Activated CD4-positive, alpha-beta T cell treated with anti-CD3 and anti-CD28 coated beads, Interleukin-2, amount 10 ng/mL, durations not matched to agents 7 days and 5 days (primary cell): Measurements from ENCODE around the gene NRCAM. TPM values are rescaled to one million over a fixed set of nuclear protein-coding genes. Genes with fewer than 3 reads are reported as not detected.
A peak's percentile ranks its signal among the peaks of the same experiment; 100 is the strongest.

Experiments used
- CTCF ChIA-PET: fragments of 350-600 bp; sonication (Branson Sonifier 250); formaldehyde crosslinking; loops from one replicate; lab custom pipeline; 2021; ENCODE audit warnings: antibody characterized with exemption; lab: Charles Lee
- POLR2A ChIA-PET: fragments of 350-600 bp; sonication (Branson Sonifier 250); formaldehyde crosslinking; loops from one replicate; lab custom pipeline; 2021; ENCODE audit warnings: antibody characterized with exemption; lab: Charles Lee
- DNase-seq: peaks from one replicate; pipeline ENCODE4 v3.0.0-alpha.2; 2020
- H3K27ac Mint-ChIP-seq: one replicate; pipeline ENCODE4 v1.8.0; 2021; ENCODE audit warnings: mild to moderate bottlenecking, moderate library complexity, mixed read lengths
- H3K27me3 Mint-ChIP-seq: one replicate; pipeline ENCODE4 v1.8.0; 2021; ENCODE audit warnings: mixed read lengths
- H3K36me3 Mint-ChIP-seq: one replicate; pipeline ENCODE4 v1.8.0; 2021; ENCODE audit warnings: low read depth, mixed read lengths
- H3K4me1 Mint-ChIP-seq: one replicate; pipeline ENCODE4 v1.8.0; 2021; ENCODE audit warnings: mixed read lengths
- H3K4me3 Mint-ChIP-seq: one replicate; pipeline ENCODE4 v1.8.0; 2021; ENCODE audit warnings: mild to moderate bottlenecking, moderate library complexity, mixed read lengths
- H3K9me3 Mint-ChIP-seq: one replicate; pipeline ENCODE4 v1.8.0; 2021; ENCODE audit warnings: mixed read lengths
- total RNA-seq, 2 experiments: library from RNA; stranded (reverse); gene quantifications; one replicate each; pipeline ENCODE4 v1.2.3, GENCODE V29; 2021

The NRCAM gene
- total RNA-seq, 2 experiments from 2014 or later = 0.12 to 0.46 TPM

- Mint-ChIP-seq H3K36me3 (no peaks in the 10 kb centered on the region), H3K27me3 (peaks cover 10% of the 10 kb centered on the region), H3K4me1 (no peaks in the 10 kb centered on the region), H3K4me3 (no peak overlapping the region), H3K27ac (no peak overlapping the region), H3K9me3 (no peaks in the 10 kb centered on the region)
- POLR2A ChIA-PET = no interaction called here
- DNase-seq = no peak
- CTCF ChIA-PET = no interaction called here
These were observed 291.9 kb downstream of the NRCAM start for GRCh38 chr7:108164342-108164741.

- ChIA-PET POLR2A (no interaction called here), CTCF (no interaction called here)
- no peak for DNase-seq
- Mint-ChIP-seq H3K27ac (no peak overlapping the region), H3K9me3 (no peaks in the 10 kb centered on the region), H3K4me1 (no peaks in the 10 kb centered on the region), H3K36me3 (no peaks in the 10 kb centered on the region), H3K27me3 (peaks cover 18% of the 10 kb centered on the region), H3K4me3 (no peak overlapping the region)
These were observed 297.5 kb downstream of the NRCAM start for GRCh38 chr7:108158776-108159175.

- CTCF ChIA-PET = no interaction called here
- Mint-ChIP-seq H3K36me3 (no peaks in the 10 kb centered on the region), H3K4me1 (no peaks in the 10 kb centered on the region), H3K27me3 (peaks cover 18% of the 10 kb centered on the region), H3K27ac (no peak overlapping the region), H3K9me3 (no peaks in the 10 kb centered on the region), H3K4me3 (no peak overlapping the region)
- POLR2A ChIA-PET = no interaction called here
- DNase-seq = no peak
These were observed 298.5 kb downstream of the NRCAM start for GRCh38 chr7:108157606-108158335.

GRCh38 chr7:108156897-108157605 is 299.2 kb downstream of the NRCAM start:
- POLR2A ChIA-PET = no interaction called here
- H3K4me1 Mint-ChIP-seq = no peaks in the 10 kb centered on the region
- no peaks in the 10 kb centered on the region for H3K9me3 Mint-ChIP-seq
- no peak overlapping the region for H3K4me3 Mint-ChIP-seq
- CTCF ChIA-PET = no interaction called here
- peaks cover 16% of the 10 kb centered on the region for H3K27me3 Mint-ChIP-seq
- H3K27ac Mint-ChIP-seq = no peak overlapping the region
- H3K36me3 Mint-ChIP-seq = no peaks in the 10 kb centered on the region
- DNase-seq = no peak

GRCh38 chr7:108152198-108152597 is 304.0 kb downstream of the NRCAM start:
- no peaks in the 10 kb centered on the region for H3K9me3 Mint-ChIP-seq
- H3K36me3 Mint-ChIP-seq = no peaks in the 10 kb centered on the region
- H3K27ac Mint-ChIP-seq = no peak overlapping the region
- ChIA-PET CTCF (no interaction called here), POLR2A (no interaction called here)
- peaks cover 21% of the 10 kb centered on the region for H3K27me3 Mint-ChIP-seq
- H3K4me3 Mint-ChIP-seq = no peak overlapping the region
- H3K4me1 Mint-ChIP-seq = peaks cover 2% of the 10 kb centered on the region
- no peak for DNase-seq

- peaks cover 18% of the 10 kb centered on the region for H3K27me3 Mint-ChIP-seq
- DNase-seq = no peak
- CTCF ChIA-PET = no interaction called here
- H3K27ac Mint-ChIP-seq = no peak overlapping the region
- POLR2A ChIA-PET = no interaction called here
- peaks cover 2% of the 10 kb centered on the region for H3K4me1 Mint-ChIP-seq
- H3K36me3 Mint-ChIP-seq = no peaks in the 10 kb centered on the region
- H3K9me3 Mint-ChIP-seq = no peaks in the 10 kb centered on the region
- H3K4me3 Mint-ChIP-seq = no peak overlapping the region
These were observed 306.3 kb downstream of the NRCAM start for GRCh38 chr7:108149908-108150307.

- ChIA-PET POLR2A (no interaction called here), CTCF (no interaction called here)
- no peak for DNase-seq
- Mint-ChIP-seq H3K4me3 (no peak overlapping the region), H3K36me3 (no peaks in the 10 kb centered on the region), H3K9me3 (no peaks in the 10 kb centered on the region), H3K4me1 (peaks cover 2% of the 10 kb centered on the region), H3K27ac (no peak overlapping the region), H3K27me3 (peaks cover 16% of the 10 kb centered on the region)
These were observed 307.1 kb downstream of the NRCAM start for GRCh38 chr7:108149119-108149518.

- Mint-ChIP-seq H3K4me1 (peaks cover 2% of the 10 kb centered on the region), H3K9me3 (no peaks in the 10 kb centered on the region), H3K27me3 (peaks cover 25% of the 10 kb centered on the region), H3K4me3 (no peak overlapping the region), H3K27ac (no peak overlapping the region), H3K36me3 (no peaks in the 10 kb centered on the region)
- ChIA-PET CTCF (interaction anchor here (1.9 kb wide), 1 partner anchor 15 kb away, joined by 10 read pairs; the partner anchor contains the start of gene LAMB4), POLR2A (no interaction called here)
- DNase-seq = no peak
These were observed 309.1 kb downstream of the NRCAM start for GRCh38 chr7:108147031-108147563.

- H3K9me3 Mint-ChIP-seq = no peaks in the 10 kb centered on the region
- POLR2A ChIA-PET = interaction anchor here (0.6 kb wide), 1 partner anchor 15 kb away, joined by 3 read pairs; no protein-coding TSS in a partner anchor
- peaks cover 2% of the 10 kb centered on the region for H3K4me1 Mint-ChIP-seq
- no peak overlapping the region for H3K4me3 Mint-ChIP-seq
- peak; percentile 70 for DNase-seq
- H3K27ac Mint-ChIP-seq = no peak overlapping the region
- H3K36me3 Mint-ChIP-seq = no peaks in the 10 kb centered on the region
- CTCF ChIA-PET = interaction anchor here (0.9 to 1.9 kb wide), 3 partner anchors 11 to 32 kb away, joined by 3 to 10 read pairs (median 8); partner anchors contain the start of gene LAMB4
- peaks cover 22% of the 10 kb centered on the region for H3K27me3 Mint-ChIP-seq
These were observed 310.0 kb downstream of the NRCAM start for GRCh38 chr7:108146070-108146842.

- DNase-seq = no peak
- H3K27me3 Mint-ChIP-seq = peaks cover 26% of the 10 kb centered on the region
- no peak overlapping the region for H3K4me3 Mint-ChIP-seq
- H3K4me1 Mint-ChIP-seq = peaks cover 2% of the 10 kb centered on the region
- POLR2A ChIA-PET = no interaction called here
- no peaks in the 10 kb centered on the region for H3K36me3 Mint-ChIP-seq
- CTCF ChIA-PET = interaction anchor here (0.9 to 1.9 kb wide), 3 partner anchors 10 to 32 kb away, joined by 3 to 10 read pairs (median 8); partner anchors contain the start of gene LAMB4
- H3K27ac Mint-ChIP-seq = no peak overlapping the region
- H3K9me3 Mint-ChIP-seq = no peaks in the 10 kb centered on the region
These were observed 310.8 kb downstream of the NRCAM start for GRCh38 chr7:108145401-108145800.

GRCh38 chr7:108144931-108145330 is 311.3 kb downstream of the NRCAM start:
- no peak for DNase-seq
- CTCF ChIA-PET = interaction anchor here (1.1 to 1.9 kb wide), 2 partner anchors 9 to 13 kb away, joined by 8 to 10 read pairs; partner anchors contain the start of gene LAMB4
- no peak overlapping the region for H3K4me3 Mint-ChIP-seq
- POLR2A ChIA-PET = no interaction called here
- peaks cover 29% of the 10 kb centered on the region for H3K27me3 Mint-ChIP-seq
- H3K36me3 Mint-ChIP-seq = no peaks in the 10 kb centered on the region
- H3K27ac Mint-ChIP-seq = no peak overlapping the region
- no peaks in the 10 kb centered on the region for H3K9me3 Mint-ChIP-seq
- H3K4me1 Mint-ChIP-seq = peaks cover 2% of the 10 kb centered on the region

- Mint-ChIP-seq H3K4me1 (peaks cover 2% of the 10 kb centered on the region), H3K9me3 (no peaks in the 10 kb centered on the region), H3K4me3 (no peak overlapping the region), H3K27me3 (peaks cover 28% of the 10 kb centered on the region), H3K36me3 (no peaks in the 10 kb centered on the region), H3K27ac (no peak overlapping the region)
- CTCF ChIA-PET = no interaction called here
- DNase-seq = no peak
- POLR2A ChIA-PET = no interaction called here
These were observed 312.4 kb downstream of the NRCAM start for GRCh38 chr7:108143658-108144420.
